Measurements from ENCODE around the gene TMEM30A.

The TMEM30A gene

DNA sequence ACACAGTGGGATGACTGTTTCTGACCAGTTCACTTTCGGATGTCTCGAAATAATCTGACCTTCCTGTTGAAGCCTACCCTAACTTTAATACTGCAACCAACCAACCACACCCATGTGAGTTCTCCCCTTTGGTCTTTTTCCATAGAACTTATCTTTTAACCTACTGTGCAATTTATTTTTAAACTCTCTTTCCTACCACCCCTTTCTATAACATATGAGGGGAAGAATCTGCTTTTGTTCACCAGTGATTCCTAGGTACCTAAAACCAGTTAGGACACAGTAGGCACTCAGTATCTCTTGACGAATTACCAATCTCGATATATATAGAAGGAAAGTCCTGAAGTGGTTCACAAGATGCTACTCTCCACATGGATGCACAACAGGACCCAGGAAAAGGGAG is 48.0 kb downstream of the TMEM30A start:
- peaks cover 14% of the 10 kb centered on the region for H3K79me2 ChIP-seq (ENCODE audit: insufficient read depth, low read length)
- H3F3A ChIP-seq (ENCODE audit: insufficient read depth) = peaks cover 16% of the 10 kb centered on the region; the same call in 1 of the 2 replicates
- H4K20me1 ChIP-seq (ENCODE audit: low read depth, low read length) = peaks cover 5% of the 10 kb centered on the region; the same call in 1 of the 2 replicates
- TF ChIP-seq, protein P1, sequence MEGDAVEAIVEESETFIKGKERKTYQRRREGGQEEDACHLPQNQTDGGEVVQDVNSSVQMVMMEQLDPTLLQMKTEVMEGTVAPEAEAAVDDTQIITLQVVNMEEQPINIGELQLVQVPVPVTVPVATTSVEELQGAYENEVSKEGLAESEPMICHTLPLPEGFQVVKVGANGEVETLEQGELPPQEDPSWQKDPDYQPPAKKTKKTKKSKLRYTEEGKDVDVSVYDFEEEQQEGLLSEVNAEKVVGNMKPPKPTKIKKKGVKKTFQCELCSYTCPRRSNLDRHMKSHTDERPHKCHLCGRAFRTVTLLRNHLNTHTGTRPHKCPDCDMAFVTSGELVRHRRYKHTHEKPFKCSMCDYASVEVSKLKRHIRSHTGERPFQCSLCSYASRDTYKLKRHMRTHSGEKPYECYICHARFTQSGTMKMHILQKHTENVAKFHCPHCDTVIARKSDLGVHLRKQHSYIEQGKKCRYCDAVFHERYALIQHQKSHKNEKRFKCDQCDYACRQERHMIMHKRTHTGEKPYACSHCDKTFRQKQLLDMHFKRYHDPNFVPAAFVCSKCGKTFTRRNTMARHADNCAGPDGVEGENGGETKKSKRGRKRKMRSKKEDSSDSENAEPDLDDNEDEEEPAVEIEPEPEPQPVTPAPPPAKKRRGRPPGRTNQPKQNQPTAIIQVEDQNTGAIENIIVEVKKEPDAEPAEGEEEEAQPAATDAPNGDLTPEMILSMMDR (IDR thresholded peaks at IDR 0.05; ENCODE audit: insufficient read depth, low read length, poor library complexity, severe bottlenecking) = no peak
- no peak for TF ChIP-seq EZH2phosphoT487 (conservative IDR thresholded peaks at IDR 0.05; ENCODE audit: low read length)
- no peak overlapping the region for H2AFZ ChIP-seq (ENCODE audit: low read depth, low read length, severe bottlenecking)
- no peaks in the 10 kb centered on the region for H3K27me3 ChIP-seq (ENCODE audit: low read length)
- H3K4me3 ChIP-seq (ENCODE audit: insufficient read depth, low read length, poor library complexity, severe bottlenecking) = no peak overlapping the region
- H3K4me2 ChIP-seq (ENCODE audit: low read depth, low read length, poor library complexity, severe bottlenecking) = no peak overlapping the region
- no peak overlapping the region for H3K9ac ChIP-seq (ENCODE audit: low read length)
- no peaks in the 10 kb centered on the region for H3K9me3 ChIP-seq (ENCODE audit: insufficient read depth, low read length)
- H3K36me3 ChIP-seq (ENCODE audit: low read length) = peaks cover 29% of the 10 kb centered on the region
- H3K27ac ChIP-seq (ENCODE audit: low read depth, low read length) = no peak overlapping the region
- no peaks in the 10 kb centered on the region for H3K9me2 ChIP-seq (replicated peaks; ENCODE audit: insufficient read depth, low read length)

DNA sequence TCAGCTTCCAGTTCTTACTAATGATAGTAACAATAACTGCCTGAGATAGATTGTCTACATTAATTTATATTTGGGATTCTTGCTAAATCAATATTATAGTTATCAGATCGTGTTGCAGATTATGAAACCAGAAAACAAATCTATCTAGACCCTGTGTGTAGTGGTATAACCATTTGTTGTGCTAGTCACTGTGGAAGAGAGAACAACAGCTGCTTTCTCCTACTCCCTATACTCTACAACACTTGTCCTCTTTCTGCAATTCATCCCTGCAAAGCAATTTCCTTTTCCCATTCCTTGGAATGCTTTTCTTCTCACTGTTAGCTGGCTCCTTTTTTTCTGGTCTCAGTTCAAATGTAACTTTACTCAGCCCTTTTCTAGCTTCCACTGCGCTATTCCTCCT is 49.3 kb downstream of the TMEM30A start:
- Histone ChIP-seq H3K27ac (ENCODE audit: low read depth, low read length) (no peak overlapping the region), H3K79me2 (ENCODE audit: insufficient read depth, low read length) (peaks cover under 1% of the 10 kb centered on the region; the same call in 1 of the 2 replicates), H3K9me3 (ENCODE audit: insufficient read depth, low read length) (no peaks in the 10 kb centered on the region), H3K9ac (ENCODE audit: low read length) (no peak overlapping the region), H2AFZ (ENCODE audit: low read depth, low read length, severe bottlenecking) (no peak overlapping the region), H4K20me1 (ENCODE audit: low read depth, low read length) (no peaks in the 10 kb centered on the region), H3K4me3 (ENCODE audit: insufficient read depth, low read length, poor library complexity, severe bottlenecking) (no peak overlapping the region), H3K36me3 (ENCODE audit: low read length) (peaks cover 18% of the 10 kb centered on the region), H3K27me3 (ENCODE audit: low read length) (no peaks in the 10 kb centered on the region), H3K4me2 (ENCODE audit: low read depth, low read length, poor library complexity, severe bottlenecking) (no peak overlapping the region), H3K9me2 (replicated peaks; ENCODE audit: insufficient read depth, low read length) (no peaks in the 10 kb centered on the region), H3F3A (ENCODE audit: insufficient read depth) (0 out of 2 replicates have a peak, but pooled peaks cover 11% of the 10 kb centered on the region)
- no peak for TF ChIP-seq EZH2phosphoT487 (conservative IDR thresholded peaks at IDR 0.05; ENCODE audit: low read length)
- TF ChIP-seq, protein P1 (IDR thresholded peaks at IDR 0.05; ENCODE audit: insufficient read depth, low read length, poor library complexity, severe bottlenecking) = no peak

GRCh38 chr6:75234126-75234865 is 50.3 kb downstream of the TMEM30A start:
- Histone ChIP-seq H3K9ac (ENCODE audit: low read length) (no peak overlapping the region), H3F3A (ENCODE audit: insufficient read depth) (0 out of 2 replicates have a peak, but pooled peaks cover 11% of the 10 kb centered on the region), H3K9me2 (replicated peaks; ENCODE audit: insufficient read depth, low read length) (no peaks in the 10 kb centered on the region), H3K36me3 (ENCODE audit: low read length) (peaks cover 12% of the 10 kb centered on the region), H3K4me3 (ENCODE audit: insufficient read depth, low read length, poor library complexity, severe bottlenecking) (no peak overlapping the region), H4K20me1 (ENCODE audit: low read depth, low read length) (no peaks in the 10 kb centered on the region), H3K9me3 (ENCODE audit: insufficient read depth, low read length) (no peaks in the 10 kb centered on the region), H3K27ac (ENCODE audit: low read depth, low read length) (no peak overlapping the region), H3K27me3 (ENCODE audit: low read length) (no peaks in the 10 kb centered on the region), H2AFZ (ENCODE audit: low read depth, low read length, severe bottlenecking) (no peak overlapping the region), H3K79me2 (ENCODE audit: insufficient read depth, low read length) (no peaks in the 10 kb centered on the region), H3K4me2 (ENCODE audit: low read depth, low read length, poor library complexity, severe bottlenecking) (no peak overlapping the region)
- TF ChIP-seq, protein P1 (IDR thresholded peaks at IDR 0.05; ENCODE audit: insufficient read depth, low read length, poor library complexity, severe bottlenecking) = no peak
- TF ChIP-seq EZH2phosphoT487 (conservative IDR thresholded peaks at IDR 0.05; ENCODE audit: low read length) = no peak
